Measurements from ENCODE around the gene ZNF469. TPM values are rescaled to one million over a fixed set of nuclear protein-coding genes. Genes with fewer than 3 reads are reported as not detected.

ZNF469 gene
- total and polyA plus RNA-seq, 2 donors (not counting 3 experiments of a cell fraction or from before 2014, with no cell fraction given): 0.90 to 5.7 TPM

- intact Hi-C loops (cut with micrococcal nuclease) (no loop called here), dilution Hi-C loops (cut with MboI; ENCODE audit: extremely low pct_ligation_motif_present, low sequenced_read_pairs) (no loop called here)
- no peaks in the 10 kb centered on the region for H4K20me1 ChIP-seq (replicated peaks; ENCODE audit: control insufficient read depth, extremely low read depth, insufficient read depth, low read length)
- DNase-seq (ENCODE audit: low read depth, low spot score): no peak
- no peak overlapping the region for H3K9ac ChIP-seq (replicated peaks; ENCODE audit: extremely low read depth, insufficient read depth, low read length)
- H3K4me1 ChIP-seq (ENCODE audit: control insufficient read depth, extremely low read depth, insufficient read depth, low read length): no peaks in the 10 kb centered on the region
- no peak overlapping the region for H2AFZ ChIP-seq (ENCODE audit: low read depth, low read length)
- no peaks in the 10 kb centered on the region for H3K9me1 ChIP-seq (replicated peaks; ENCODE audit: control insufficient read depth, extremely low read depth, insufficient read depth, low read length)
- no peak for TF ChIP-seq JUN (IDR thresholded peaks at IDR 0.05; ENCODE audit: borderline replicate concordance, insufficient read depth, insufficient read length, low read depth)
- no peak for TF ChIP-seq POLR2AphosphoS5 (IDR thresholded peaks at IDR 0.05; ENCODE audit: insufficient read depth, low read depth, low read length)
- TF ChIP-seq CTCF (IDR thresholded peaks at IDR 0.05; ENCODE audit: extremely low read depth in 1 of 2, insufficient read depth in 1 of 2, low read depth in 1 of 2, low read length in 2 of 2): no peak
- TF ChIP-seq EZH2 (IDR thresholded peaks at IDR 0.05; ENCODE audit: borderline replicate concordance, low read depth, low read length, severe bottlenecking): no peak
- TF ChIP-seq MYC (IDR thresholded peaks at IDR 0.05; ENCODE audit: low read depth, low read length): no peak
- TF ChIP-seq, protein P1, sequence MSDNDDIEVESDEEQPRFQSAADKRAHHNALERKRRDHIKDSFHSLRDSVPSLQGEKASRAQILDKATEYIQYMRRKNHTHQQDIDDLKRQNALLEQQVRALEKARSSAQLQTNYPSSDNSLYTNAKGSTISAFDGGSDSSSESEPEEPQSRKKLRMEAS (IDR thresholded peaks at IDR 0.05; ENCODE audit: insufficient read depth, insufficient read length): no peak
- no peak for TF ChIP-seq FOS (IDR thresholded peaks at IDR 0.05; ENCODE audit: borderline replicate concordance, insufficient read depth, low read length)
- no peak for TF ChIP-seq GATA2 (IDR thresholded peaks at IDR 0.05; ENCODE audit: insufficient read depth, insufficient read length, low read depth, low read length)
- TF ChIP-seq POLR2A (IDR thresholded peaks at IDR 0.05; ENCODE audit: low read depth, low read length): no peak
- POLR2A ChIA-PET: no interaction called here
- no peak for FAIRE-seq
- BruUV-seq (replicated peaks): no TSS peak
- no peaks in the 10 kb centered on the region for H3K79me2 ChIP-seq (ENCODE audit: control insufficient read depth, insufficient read depth, low read length)
- H3K27ac ChIP-seq (ENCODE audit: insufficient read depth, low read depth, low read length): no peak overlapping the region
- H3K4me2 ChIP-seq (ENCODE audit: insufficient read depth, low read length): no peak overlapping the region
- no peaks in the 10 kb centered on the region for H3K36me3 ChIP-seq (ENCODE audit: control insufficient read depth in 2 of 2, extremely low read depth in 1 of 2, insufficient read depth in 2 of 2, low read length in 2 of 2)
- CTCF ChIA-PET: interaction anchor here (1.4 kb wide), 1 partner anchor 14 kb away, joined by 3 read pairs; no protein-coding TSS in a partner anchor
- H3K9me3 ChIP-seq (replicated peaks; ENCODE audit: control insufficient read depth, insufficient read depth, low read length): no peaks in the 10 kb centered on the region
- H3K27me3 ChIP-seq (ENCODE audit: control insufficient read depth in 2 of 2, insufficient read depth in 2 of 2, low read length in 2 of 2): no peaks in the 10 kb centered on the region
- no peak overlapping the region for H3K4me3 ChIP-seq (replicated peaks in 1 of 3; ENCODE audit: insufficient read depth in 1 of 3, low read depth in 1 of 3, low read length in 3 of 3)
Observed at GRCh38 chr16:88413631-88414030, 30.9 kb downstream of the ZNF469 start.
